Mucosa of rectum (tissue), 2 donors: ENCODE measurements around the gene MCEE.

ENCODE experiments used
- H3K27ac ChIP-seq, 2 donors: one replicate each; pipeline ENCODE4 v1.7.0; 2013; ENCODE audit warnings: inconsistent platforms in 2 of 2, low read depth in 2 of 2, low read length in 2 of 2
- H3K27me3 ChIP-seq, 2 donors: one replicate each; pipeline ENCODE4 v1.7.0; 2013; ENCODE audit warnings: low read length in 2 of 2; ENCODE audit not compliant: control insufficient read depth in 2 of 2, insufficient read depth in 2 of 2
- H3K36me3 ChIP-seq, 2 donors: one replicate each; pipeline ENCODE4 v1.7.0; 2013; ENCODE audit warnings: low read length in 2 of 2; ENCODE audit not compliant: control insufficient read depth in 2 of 2, insufficient read depth in 2 of 2
- H3K4me1 ChIP-seq, 2 donors: one replicate each; pipeline ENCODE4 v1.7.0; 2013; ENCODE audit warnings: low read length in 2 of 2, mild to moderate bottlenecking in 1 of 2; ENCODE audit not compliant: control insufficient read depth in 2 of 2, insufficient read depth in 2 of 2
- H3K4me3 ChIP-seq, 2 donors: one replicate each; pipeline ENCODE4 v1.7.0; 2013; ENCODE audit warnings: low read length in 2 of 2
- H3K9ac ChIP-seq, 2 donors: one replicate each; pipeline ENCODE4 v1.7.0; 2013; ENCODE audit warnings: low read length in 2 of 2, low read depth in 1 of 2, mild to moderate bottlenecking in 1 of 2
- H3K9me3 ChIP-seq, 2 donors: one replicate each; pipeline ENCODE4 v1.7.0; 2013; ENCODE audit warnings: low read length in 2 of 2; ENCODE audit not compliant: control insufficient read depth in 2 of 2
- donor health status: healthy.
- donor health status: Normal muscosa, but diverticular disease.

Gene MCEE

GRCh38 chr2:71069376-71069775 is 60.7 kb downstream of the MCEE start:
- Histone ChIP-seq H3K4me3 (peak overlapping the region; percentile 81 to 92), H3K36me3 (peaks cover 7 to 17% of the 10 kb centered on the region in 2 donors), H3K27me3 (no peaks in the 10 kb centered on the region), H3K4me1 (peaks cover 28 to 35% of the 10 kb centered on the region in 2 donors), H3K27ac (peak overlapping the region in 1 of 2 donors; percentile 98), H3K9ac (peak overlapping the region; percentile 99), H3K9me3 (no peaks in the 10 kb centered on the region)

GRCh38 chr2:71068218-71069035 is 61.6 kb downstream of the MCEE start, which contains the start of gene NAGK:
Gene NAGK (plus strand): TSS chr2:71068648. CDS start chr2:71068684, 36 bp downstream.
- Histone ChIP-seq H3K36me3 (peaks cover 2 to 8% of the 10 kb centered on the region in 2 donors), H3K4me1 (peaks cover 28 to 35% of the 10 kb centered on the region in 2 donors), H3K27ac (peak within 1 kb of the TSS; percentile 94 to 98), H3K4me3 (peak within 1 kb of the TSS; percentile 81 to 92), H3K27me3 (no peaks in the 10 kb centered on the region), H3K9me3 (no peaks in the 10 kb centered on the region), H3K9ac (peak within 1 kb of the TSS; percentile 99)

DNA sequence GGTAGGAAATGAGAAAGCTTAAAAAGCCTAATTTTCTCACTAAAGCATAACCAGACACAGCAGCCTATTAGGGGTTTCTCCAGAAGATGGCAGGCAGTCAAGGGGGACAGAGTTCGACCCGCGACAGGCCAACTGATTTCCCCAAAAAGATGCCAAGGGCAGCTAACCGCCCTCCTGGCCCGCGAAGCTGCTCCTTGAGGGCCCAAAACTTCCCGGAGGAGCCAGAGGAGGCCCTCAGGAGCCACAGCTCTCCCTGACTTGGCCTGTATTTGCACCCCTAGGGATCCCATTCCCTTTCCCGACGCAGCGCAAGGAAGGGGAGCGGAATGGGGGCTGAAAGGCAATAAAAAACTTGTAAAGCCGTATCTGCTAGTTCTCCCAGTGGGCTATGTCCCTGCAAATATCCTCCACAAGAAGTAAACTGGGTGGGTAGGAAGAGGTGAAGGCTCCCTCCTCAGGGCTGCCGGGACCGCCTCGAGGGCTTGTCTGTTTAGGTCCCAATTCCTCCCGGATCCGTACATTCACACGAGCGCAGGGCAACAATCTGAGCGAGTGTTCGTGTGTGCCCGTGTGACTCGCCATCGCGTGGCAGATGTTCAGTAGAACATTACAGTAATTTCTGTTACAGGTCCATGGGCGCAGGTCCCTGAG is 62.3 kb downstream of the MCEE start:
- H3K27ac ChIP-seq: peak overlapping the region; percentile 94 to 98
- peaks cover 24 to 34% of the 10 kb centered on the region in 2 donors for H3K4me1 ChIP-seq
- H3K9ac ChIP-seq: peak overlapping the region; percentile 99
- peak overlapping the region; percentile 81 to 92 for H3K4me3 ChIP-seq
- no peaks in the 10 kb centered on the region for H3K9me3 ChIP-seq
- H3K27me3 ChIP-seq: no peaks in the 10 kb centered on the region
- peaks cover 0 to 2% of the 10 kb centered on the region in 2 donors for H3K36me3 ChIP-seq

- Histone ChIP-seq H3K27ac (no peak overlapping the region), H3K36me3 (no peaks in the 10 kb centered on the region), H3K9me3 (no peaks in the 10 kb centered on the region), H3K9ac (no peak overlapping the region), H3K27me3 (no peaks in the 10 kb centered on the region), H3K4me3 (no peak overlapping the region), H3K4me1 (peaks cover 20 to 26% of the 10 kb centered on the region in 2 donors)
Observed at GRCh38 chr2:71066856-71067255, 63.2 kb downstream of the MCEE start.

DNA sequence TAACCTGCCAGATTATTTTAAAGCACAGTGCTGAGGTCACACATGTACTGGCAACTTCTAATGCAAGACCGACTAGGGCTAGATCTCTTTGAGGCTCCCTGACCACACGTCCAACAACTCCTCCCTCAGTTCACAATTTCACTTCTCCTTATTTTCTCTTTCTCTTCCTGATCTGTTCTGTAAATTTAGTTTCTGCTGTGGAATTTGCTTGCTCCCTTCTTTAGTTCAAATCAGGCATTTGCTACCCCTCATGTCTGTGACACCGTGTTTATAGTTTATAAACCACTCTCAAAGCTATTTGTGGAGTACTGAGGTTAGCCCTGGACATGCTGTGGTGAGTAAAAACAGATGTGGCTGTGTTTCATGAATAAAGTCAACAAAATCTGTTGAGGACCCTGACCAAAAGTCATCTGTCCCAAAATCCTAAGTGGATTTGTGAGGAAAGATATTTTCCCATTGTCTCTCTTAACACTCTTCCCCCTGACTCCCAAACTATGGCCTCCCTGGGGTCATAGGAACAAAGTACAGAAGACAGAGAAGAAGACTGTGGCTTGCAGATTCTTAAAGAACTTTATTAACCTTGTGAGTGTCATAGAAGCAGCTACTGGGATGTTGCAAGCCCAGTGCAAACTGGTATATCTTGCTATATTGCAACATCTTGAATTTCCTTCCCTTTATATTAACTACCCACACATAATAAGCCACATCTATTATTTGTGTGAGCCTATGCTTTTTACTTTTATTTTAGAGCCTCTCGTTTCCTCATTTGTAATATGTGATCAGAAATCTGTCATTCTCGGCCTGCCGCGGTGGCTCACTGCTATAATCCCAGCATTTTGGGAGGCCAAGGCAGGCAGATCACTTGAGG is 65.0 kb downstream of the MCEE start:
- Histone ChIP-seq H3K36me3 (no peaks in the 10 kb centered on the region), H3K9ac (peak overlapping the region in 1 of 2 donors; percentile 17), H3K4me3 (no peak overlapping the region), H3K9me3 (no peaks in the 10 kb centered on the region), H3K27ac (peak overlapping the region; percentile 60 to 86), H3K4me1 (peaks cover 12 to 17% of the 10 kb centered on the region in 2 donors), H3K27me3 (no peaks in the 10 kb centered on the region)

- Histone ChIP-seq H3K36me3 (no peaks in the 10 kb centered on the region), H3K27ac (peak overlapping the region; percentile 60 to 86), H3K9me3 (no peaks in the 10 kb centered on the region), H3K9ac (peak overlapping the region; percentile 12 to 17), H3K27me3 (no peaks in the 10 kb centered on the region), H3K4me1 (peaks cover 9% of the 10 kb centered on the region in 2 donors), H3K4me3 (peak overlapping the region in 1 of 2 donors; percentile 4)
Observed at GRCh38 chr2:71064110-71064611, 65.9 kb downstream of the MCEE start.

DNA sequence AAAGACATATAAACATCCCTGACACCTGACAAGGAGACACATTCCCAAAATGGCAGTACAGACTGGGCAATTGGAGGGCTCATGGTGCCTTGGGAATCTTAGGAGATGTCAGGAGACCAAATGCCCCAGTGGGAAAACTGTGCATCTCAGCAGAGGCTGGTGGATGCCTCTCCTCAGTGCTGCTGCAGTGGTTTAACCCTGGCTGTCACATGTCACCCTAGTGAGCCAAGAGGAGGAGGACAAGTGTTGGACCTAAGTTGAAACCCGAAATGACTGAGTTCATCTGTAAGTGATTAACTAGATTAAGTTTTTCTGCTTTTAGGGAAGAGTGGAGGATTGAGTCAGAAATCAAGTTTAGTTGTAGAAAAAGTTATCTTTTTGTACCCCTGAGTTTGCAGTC is 66.8 kb downstream of the MCEE start:
- peak overlapping the region in 1 of 2 donors; percentile 86 for H3K27ac ChIP-seq

DNA sequence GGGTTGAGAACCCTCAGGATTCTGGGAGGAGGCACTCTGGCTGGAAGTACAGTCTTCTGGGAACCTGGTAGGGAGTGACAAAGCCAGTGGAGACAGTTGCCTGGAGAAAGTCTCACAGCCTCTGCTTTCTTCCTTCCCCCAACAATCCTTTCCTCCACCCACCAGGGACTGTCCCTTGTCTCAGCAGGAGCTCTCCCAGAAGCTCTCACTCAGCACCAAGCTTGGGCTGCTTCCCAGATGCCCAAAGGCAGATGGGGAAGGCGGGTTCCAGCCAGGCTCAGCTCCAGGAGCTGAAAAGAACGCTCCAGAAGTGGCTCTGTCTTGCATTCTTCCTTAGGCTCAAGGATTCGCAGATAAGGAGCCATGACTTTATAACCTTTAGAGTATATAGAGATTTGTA is 69.2 kb downstream of the MCEE start:
- Histone ChIP-seq H3K36me3 (no peaks in the 10 kb centered on the region), H3K9ac (no peak overlapping the region), H3K27ac (no peak overlapping the region), H3K27me3 (no peaks in the 10 kb centered on the region), H3K4me1 (peaks cover 0 to 3% of the 10 kb centered on the region in 2 donors), H3K4me3 (no peak overlapping the region), H3K9me3 (no peaks in the 10 kb centered on the region)

More for the DNA sequence above, 66.8 kb downstream of the MCEE start:
- H3K36me3 ChIP-seq: no peaks in the 10 kb centered on the region
- peak overlapping the region in 1 of 2 donors; percentile 4 for H3K4me3 ChIP-seq
- no peaks in the 10 kb centered on the region for H3K9me3 ChIP-seq
- H3K27me3 ChIP-seq: no peaks in the 10 kb centered on the region
- no peak overlapping the region for H3K9ac ChIP-seq
- peaks cover 6 to 7% of the 10 kb centered on the region in 2 donors for H3K4me1 ChIP-seq

DNA sequence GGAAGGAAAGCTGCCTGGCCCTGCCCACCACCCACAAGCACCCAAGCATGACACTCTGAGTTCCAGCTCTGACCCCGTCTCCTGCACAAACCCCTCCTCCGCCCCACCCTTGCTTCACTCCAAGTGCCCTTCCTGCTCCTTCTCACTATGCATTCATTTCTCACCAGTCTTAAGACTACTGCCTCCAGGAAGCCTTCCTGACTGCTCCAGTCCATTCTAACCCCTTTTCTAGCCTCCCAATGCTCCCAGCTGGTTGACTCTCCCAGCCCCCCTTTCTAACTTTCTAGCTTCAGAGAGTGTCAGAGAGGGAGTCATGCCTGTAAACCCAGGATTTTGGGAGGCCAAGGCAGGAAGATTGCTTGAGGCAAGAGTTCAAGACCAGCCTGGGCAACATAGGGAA is 69.8 kb downstream of the MCEE start:
- Histone ChIP-seq H3K4me3 (no peak overlapping the region), H3K9ac (no peak overlapping the region), H3K9me3 (no peaks in the 10 kb centered on the region), H3K4me1 (peaks cover 0 to 3% of the 10 kb centered on the region in 2 donors), H3K36me3 (no peaks in the 10 kb centered on the region), H3K27ac (no peak overlapping the region), H3K27me3 (no peaks in the 10 kb centered on the region)
